GM08714 (cell line): ENCODE results near the gene AMH.

Source experiments
- H3K4me3 ChIP-seq: fragments of 200-500 bp; sonication (Bioruptor generic); 2 replicates; pipeline ENCODE4 v1.5.1; 2014; ENCODE audit warnings: mild to moderate bottlenecking, low read length, inconsistent platforms
- ZNF274 ChIP-seq: IDR thresholded peaks from 2 replicates; pipeline ENCODE4 v1.6.1; 2012; ENCODE audit warnings: mild to moderate bottlenecking, low read depth, low read length

The AMH gene

GRCh38 chr19:2294687-2295335 lies 45.7 kb downstream of the AMH start:
- no peak overlapping the region for H3K4me3 ChIP-seq
- no peak for TF ChIP-seq ZNF274

- TF ChIP-seq ZNF274, result no peak
Observed at GRCh38 chr19:2296141-2296540, 47.0 kb downstream of the AMH start.

GRCh38 chr19:2300533-2300932 lies 51.4 kb downstream of the AMH start:
- TF ChIP-seq ZNF274, result no peak
- H3K4me3 ChIP-seq, result no peak overlapping the region

More at GRCh38 chr19:2296141-2296540, 47.0 kb downstream of the AMH start:
- no peak overlapping the region for H3K4me3 ChIP-seq
